Right atrium auricular region (tissue), 2 donors: ENCODE results near the gene FGF12. TPM values are rescaled to one million over a fixed set of nuclear protein-coding genes. Genes with fewer than 3 reads are reported as not detected.

Experiments
- DNase-seq: peaks from one replicate; pipeline ENCODE4 v3.0.0-alpha.2; 2019; ENCODE audit warnings: low spot score
- H3K27ac ChIP-seq, 2 donors: fragments of 200-600 bp; sonication (generic); 1 replicate in 1 of 2; 2 replicates in 1 of 2; pipeline ENCODE4 v1.5.1; 2016 to 2019
- H3K27me3 ChIP-seq, 2 donors: fragments of 200-600 bp; sonication (generic); one replicate each; pipeline versions ENCODE4 v1.5.1 to v1.6.0; 2017 to 2019
- H3K36me3 ChIP-seq: fragments of 200-600 bp; sonication (generic); one replicate; pipeline ENCODE4 v1.5.1; 2016
- H3K4me1 ChIP-seq, 2 donors: fragments of 200-600 bp; sonication (generic); one replicate each; pipeline versions ENCODE4 v1.5.1 to v1.6.0; 2017 to 2019
- H3K4me3 ChIP-seq, 2 donors: fragments of 200-600 bp; sonication (generic); 1 replicate in 1 of 2; 2 replicates in 1 of 2; pipeline ENCODE4 v1.5.1; 2017 to 2019; ENCODE audit warnings: mild to moderate bottlenecking in 1 of 2, moderate library complexity in 1 of 2
- H3K9me3 ChIP-seq, 2 donors: fragments of 200-600 bp; sonication (generic); one replicate each; pipeline ENCODE4 v1.5.1; 2019
- total RNA-seq, 2 donors: library from RNA; depleted of rRNA; stranded (reverse); fragments of >200 nt; gene quantifications; one replicate each; pipeline ENCODE4 v1.1.0, GENCODE V29; 2016
- TF ChIP-seq, protein P1 (sequence below), 2 donors: fragments of 200-600 bp; sonication (generic); IDR thresholded peaks; one replicate each; pipeline ENCODE4 v1.5.1; 2019; ENCODE audit warnings: antibody characterized with exemption in 2 of 2

The FGF12 gene
- total RNA-seq, 2 donors from 2014 or later = 126 to 218 TPM

DNA sequence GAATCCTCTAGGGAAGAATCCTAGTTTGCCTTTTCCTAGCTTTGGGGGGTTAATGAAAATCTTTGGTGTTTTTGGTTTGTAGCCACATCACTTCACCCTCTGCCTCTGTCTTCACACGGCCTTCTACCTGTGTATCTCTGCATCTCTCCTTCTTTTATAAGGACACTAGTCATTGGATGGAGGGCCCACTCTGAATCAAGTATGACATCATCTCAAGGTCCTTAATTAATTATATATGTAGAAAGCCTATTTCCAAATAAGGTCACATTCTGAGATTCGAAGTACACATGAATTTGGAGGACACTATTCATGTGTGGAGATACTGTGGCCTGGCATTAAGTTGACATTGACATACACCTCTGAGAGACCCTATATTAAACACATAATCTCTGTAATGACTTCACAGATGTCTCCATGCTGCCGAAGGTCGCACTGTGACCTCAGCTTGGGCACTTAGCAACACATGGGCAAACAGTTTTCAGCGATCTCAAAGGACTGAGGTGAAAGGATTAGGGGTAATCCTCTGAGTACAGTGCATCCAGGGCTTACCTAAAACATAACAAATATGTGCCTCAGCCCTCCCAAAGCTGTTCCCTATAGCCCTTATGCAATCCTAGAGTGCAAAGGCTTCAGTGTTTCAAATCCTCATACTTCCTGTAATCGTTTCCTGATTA lies 446.0 kb downstream of the FGF12 start:
- TF ChIP-seq, protein P1, sequence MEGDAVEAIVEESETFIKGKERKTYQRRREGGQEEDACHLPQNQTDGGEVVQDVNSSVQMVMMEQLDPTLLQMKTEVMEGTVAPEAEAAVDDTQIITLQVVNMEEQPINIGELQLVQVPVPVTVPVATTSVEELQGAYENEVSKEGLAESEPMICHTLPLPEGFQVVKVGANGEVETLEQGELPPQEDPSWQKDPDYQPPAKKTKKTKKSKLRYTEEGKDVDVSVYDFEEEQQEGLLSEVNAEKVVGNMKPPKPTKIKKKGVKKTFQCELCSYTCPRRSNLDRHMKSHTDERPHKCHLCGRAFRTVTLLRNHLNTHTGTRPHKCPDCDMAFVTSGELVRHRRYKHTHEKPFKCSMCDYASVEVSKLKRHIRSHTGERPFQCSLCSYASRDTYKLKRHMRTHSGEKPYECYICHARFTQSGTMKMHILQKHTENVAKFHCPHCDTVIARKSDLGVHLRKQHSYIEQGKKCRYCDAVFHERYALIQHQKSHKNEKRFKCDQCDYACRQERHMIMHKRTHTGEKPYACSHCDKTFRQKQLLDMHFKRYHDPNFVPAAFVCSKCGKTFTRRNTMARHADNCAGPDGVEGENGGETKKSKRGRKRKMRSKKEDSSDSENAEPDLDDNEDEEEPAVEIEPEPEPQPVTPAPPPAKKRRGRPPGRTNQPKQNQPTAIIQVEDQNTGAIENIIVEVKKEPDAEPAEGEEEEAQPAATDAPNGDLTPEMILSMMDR (IDR thresholded peaks at IDR 0.05) = no peak
- Histone ChIP-seq H3K27ac (no peak overlapping the region), H3K4me1 (no peaks in the 10 kb centered on the region), H3K9me3 (no peaks in the 10 kb centered on the region), H3K36me3 (no peaks in the 10 kb centered on the region), H3K27me3 (no peaks in the 10 kb centered on the region), H3K4me3 (no peak overlapping the region)
- no peak for DNase-seq

DNA sequence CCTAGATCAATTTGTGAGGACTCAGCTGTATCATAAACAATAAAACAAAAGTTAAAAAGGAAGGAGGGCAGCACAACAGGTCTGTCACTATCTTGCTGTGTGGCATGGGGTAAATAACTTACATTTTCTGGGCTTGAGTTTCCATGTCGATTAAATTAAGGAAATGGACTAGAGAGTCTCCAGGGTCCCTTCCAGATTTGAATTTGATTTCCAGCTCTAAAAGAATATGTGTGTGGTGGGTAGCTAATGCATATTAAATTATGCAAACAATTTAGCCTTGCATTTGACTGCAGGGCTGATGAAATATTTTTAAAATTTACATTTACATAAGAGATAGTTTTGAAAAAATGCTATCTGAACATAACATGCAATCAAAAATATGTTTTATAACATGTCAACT lies 447.7 kb downstream of the FGF12 start:
- H3K9me3 ChIP-seq = no peaks in the 10 kb centered on the region
- H3K4me1 ChIP-seq = peaks cover 0 to 2% of the 10 kb centered on the region in 2 donors
- no peak overlapping the region for H3K27ac ChIP-seq
- no peak for DNase-seq
- no peaks in the 10 kb centered on the region for H3K36me3 ChIP-seq
- H3K4me3 ChIP-seq = no peak overlapping the region
- no peaks in the 10 kb centered on the region for H3K27me3 ChIP-seq
- TF ChIP-seq, protein P1 (IDR thresholded peaks at IDR 0.05) = no peak

DNA sequence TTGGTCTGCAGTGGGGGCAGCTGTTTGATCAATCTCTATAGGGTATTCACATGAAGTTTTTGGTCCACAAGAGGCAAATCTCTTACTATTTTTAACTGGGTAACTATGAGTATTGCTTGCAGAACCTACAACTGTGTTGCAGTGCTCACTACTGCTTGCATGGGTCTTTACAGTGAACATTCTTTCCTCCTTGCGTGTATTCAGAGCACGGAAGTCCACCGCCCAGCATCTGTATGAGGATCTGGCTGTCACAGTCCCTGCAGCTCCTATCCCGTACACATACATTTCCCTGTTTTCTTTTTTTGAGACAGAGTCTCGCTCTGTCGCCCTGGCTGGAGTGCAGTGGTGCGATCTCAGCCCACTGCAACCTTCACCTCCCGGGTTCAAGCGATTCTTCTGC lies 449.9 kb downstream of the FGF12 start:
- H3K9me3 ChIP-seq = no peaks in the 10 kb centered on the region
- no peak for DNase-seq
- no peak overlapping the region for H3K27ac ChIP-seq
- no peaks in the 10 kb centered on the region for H3K27me3 ChIP-seq
- no peak overlapping the region for H3K4me3 ChIP-seq
- H3K4me1 ChIP-seq = peaks cover 0 to 5% of the 10 kb centered on the region in 2 donors
- TF ChIP-seq, protein P1 (IDR thresholded peaks at IDR 0.05) = no peak
- no peaks in the 10 kb centered on the region for H3K36me3 ChIP-seq

DNA sequence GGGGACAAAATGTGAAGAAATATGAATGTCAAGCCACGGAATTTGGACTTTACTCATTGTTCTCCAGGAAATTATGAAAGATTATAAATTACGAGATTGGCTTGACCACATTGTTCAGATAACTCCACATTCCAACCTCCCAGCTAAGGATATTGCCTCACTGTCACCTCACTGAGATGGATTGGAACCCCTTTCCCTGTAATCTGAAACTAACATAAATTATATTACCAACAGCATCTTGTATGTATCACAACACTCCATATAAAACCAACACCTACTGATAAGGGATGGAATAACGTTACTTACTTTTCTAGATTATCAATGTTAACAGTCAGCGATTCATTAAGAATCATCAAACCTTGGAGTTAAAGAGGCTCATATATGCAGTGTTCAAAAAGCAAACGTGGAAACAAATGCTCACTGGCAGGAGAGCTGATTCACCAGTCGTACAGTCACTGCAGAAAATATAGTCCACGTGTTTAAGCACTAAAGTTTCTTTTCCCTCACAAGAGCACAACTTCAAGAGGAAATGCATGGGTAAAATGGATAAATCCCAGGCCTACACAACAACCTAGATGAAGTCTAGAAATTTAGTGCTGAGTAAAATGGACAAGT lies 451.5 kb downstream of the FGF12 start:
- no peak overlapping the region for H3K4me3 ChIP-seq
- no peak for DNase-seq
- H3K9me3 ChIP-seq = no peaks in the 10 kb centered on the region
- no peaks in the 10 kb centered on the region for H3K27me3 ChIP-seq
- H3K4me1 ChIP-seq = peaks cover 0 to 5% of the 10 kb centered on the region in 2 donors
- no peak overlapping the region for H3K27ac ChIP-seq
- H3K36me3 ChIP-seq = no peaks in the 10 kb centered on the region
- TF ChIP-seq, protein P1 (IDR thresholded peaks at IDR 0.05) = no peak

DNA sequence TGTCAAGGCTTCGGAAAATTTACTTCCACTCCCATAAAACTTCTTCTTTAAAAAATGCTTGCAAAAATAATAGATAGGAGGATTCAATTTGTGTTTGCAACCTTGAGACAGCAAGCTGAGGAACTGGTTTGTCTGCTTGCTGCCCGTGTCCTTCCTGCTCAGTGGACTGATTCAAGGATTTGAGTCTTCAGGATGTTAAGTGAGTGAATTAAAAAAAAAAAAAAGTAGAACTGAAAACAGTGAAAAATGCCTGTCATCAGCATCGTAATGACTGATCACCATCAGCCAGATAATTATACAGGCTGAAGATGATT lies 453.7 kb downstream of the FGF12 start:
- DNase-seq = no peak

More for the DNA sequence above, 453.7 kb downstream of the FGF12 start:
- peaks cover 0 to 5% of the 10 kb centered on the region in 2 donors for H3K4me1 ChIP-seq
- H3K4me3 ChIP-seq = no peak overlapping the region
- no peak overlapping the region for H3K27ac ChIP-seq
- no peaks in the 10 kb centered on the region for H3K9me3 ChIP-seq
- no peaks in the 10 kb centered on the region for H3K27me3 ChIP-seq
- TF ChIP-seq, protein P1 (IDR thresholded peaks at IDR 0.05) = no peak
- H3K36me3 ChIP-seq = no peaks in the 10 kb centered on the region
